Measurements from ENCODE around the gene KLK15.

Gene KLK15

DNA sequence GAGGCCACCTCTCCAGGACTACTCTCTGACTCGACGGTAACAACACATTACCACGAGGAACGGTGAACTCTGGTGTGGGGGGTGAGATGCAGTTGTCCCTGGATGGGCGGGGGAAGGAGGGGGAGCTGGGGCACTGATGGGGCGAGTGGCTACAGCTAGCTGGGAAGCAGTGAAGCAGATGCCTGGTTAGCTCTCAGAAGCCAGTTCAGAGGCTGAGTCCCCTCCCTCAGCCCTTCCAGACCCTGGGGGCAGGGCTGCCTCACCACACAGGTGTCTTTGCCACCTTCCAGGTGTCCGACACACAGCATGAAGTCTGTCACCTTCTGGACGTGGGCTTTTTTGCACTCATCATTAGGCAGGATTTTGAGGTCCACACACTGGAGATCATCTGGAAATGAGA, 13.7 kb downstream of the KLK15 start:
- TF ChIP-seq GLIS3 (CRISPR knock-in tag; IDR thresholded peaks at IDR 0.05) (no peak), ISL1 (CRISPR knock-in tag; IDR thresholded peaks at IDR 0.05) (no peak), ZNF8 (CRISPR knock-in tag; IDR thresholded peaks at IDR 0.05) (no peak), ARNTL (CRISPR knock-in tag; IDR thresholded peaks at IDR 0.05; ENCODE audit: borderline replicate concordance, low read depth) (no peak), ZNF70 (CRISPR knock-in tag; IDR thresholded peaks at IDR 0.05) (no peak), ESRRG (CRISPR knock-in tag; IDR thresholded peaks at IDR 0.05) (no peak), ZFP3 (CRISPR knock-in tag; IDR thresholded peaks at IDR 0.05) (no peak), OSR1 (CRISPR knock-in tag; IDR thresholded peaks at IDR 0.05) (no peak), ZFP30 (CRISPR knock-in tag; IDR thresholded peaks at IDR 0.05) (no peak)
- TF ChIP-seq, protein P1, sequence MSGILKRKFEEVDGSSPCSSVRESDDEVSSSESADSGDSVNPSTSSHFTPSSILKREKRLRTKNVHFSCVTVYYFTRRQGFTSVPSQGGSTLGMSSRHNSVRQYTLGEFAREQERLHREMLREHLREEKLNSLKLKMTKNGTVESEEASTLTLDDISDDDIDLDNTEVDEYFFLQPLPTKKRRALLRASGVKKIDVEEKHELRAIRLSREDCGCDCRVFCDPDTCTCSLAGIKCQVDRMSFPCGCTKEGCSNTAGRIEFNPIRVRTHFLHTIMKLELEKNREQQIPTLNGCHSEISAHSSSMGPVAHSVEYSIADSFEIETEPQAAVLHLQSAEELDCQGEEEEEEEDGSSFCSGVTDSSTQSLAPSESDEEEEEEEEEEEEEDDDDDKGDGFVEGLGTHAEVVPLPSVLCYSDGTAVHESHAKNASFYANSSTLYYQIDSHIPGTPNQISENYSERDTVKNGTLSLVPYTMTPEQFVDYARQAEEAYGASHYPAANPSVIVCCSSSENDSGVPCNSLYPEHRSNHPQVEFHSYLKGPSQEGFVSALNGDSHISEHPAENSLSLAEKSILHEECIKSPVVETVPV (CRISPR knock-in tag; IDR thresholded peaks at IDR 0.05) = no peak
- TF ChIP-seq, protein P2, sequence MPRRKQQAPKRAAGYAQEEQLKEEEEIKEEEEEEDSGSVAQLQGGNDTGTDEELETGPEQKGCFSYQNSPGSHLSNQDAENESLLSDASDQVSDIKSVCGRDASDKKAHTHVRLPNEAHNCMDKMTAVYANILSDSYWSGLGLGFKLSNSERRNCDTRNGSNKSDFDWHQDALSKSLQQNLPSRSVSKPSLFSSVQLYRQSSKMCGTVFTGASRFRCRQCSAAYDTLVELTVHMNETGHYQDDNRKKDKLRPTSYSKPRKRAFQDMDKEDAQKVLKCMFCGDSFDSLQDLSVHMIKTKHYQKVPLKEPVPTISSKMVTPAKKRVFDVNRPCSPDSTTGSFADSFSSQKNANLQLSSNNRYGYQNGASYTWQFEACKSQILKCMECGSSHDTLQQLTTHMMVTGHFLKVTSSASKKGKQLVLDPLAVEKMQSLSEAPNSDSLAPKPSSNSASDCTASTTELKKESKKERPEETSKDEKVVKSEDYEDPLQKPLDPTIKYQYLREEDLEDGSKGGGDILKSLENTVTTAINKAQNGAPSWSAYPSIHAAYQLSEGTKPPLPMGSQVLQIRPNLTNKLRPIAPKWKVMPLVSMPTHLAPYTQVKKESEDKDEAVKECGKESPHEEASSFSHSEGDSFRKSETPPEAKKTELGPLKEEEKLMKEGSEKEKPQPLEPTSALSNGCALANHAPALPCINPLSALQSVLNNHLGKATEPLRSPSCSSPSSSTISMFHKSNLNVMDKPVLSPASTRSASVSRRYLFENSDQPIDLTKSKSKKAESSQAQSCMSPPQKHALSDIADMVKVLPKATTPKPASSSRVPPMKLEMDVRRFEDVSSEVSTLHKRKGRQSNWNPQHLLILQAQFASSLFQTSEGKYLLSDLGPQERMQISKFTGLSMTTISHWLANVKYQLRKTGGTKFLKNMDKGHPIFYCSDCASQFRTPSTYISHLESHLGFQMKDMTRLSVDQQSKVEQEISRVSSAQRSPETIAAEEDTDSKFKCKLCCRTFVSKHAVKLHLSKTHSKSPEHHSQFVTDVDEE (CRISPR knock-in tag; IDR thresholded peaks at IDR 0.05) = no peak
- no peak for ATAC-seq

DNA sequence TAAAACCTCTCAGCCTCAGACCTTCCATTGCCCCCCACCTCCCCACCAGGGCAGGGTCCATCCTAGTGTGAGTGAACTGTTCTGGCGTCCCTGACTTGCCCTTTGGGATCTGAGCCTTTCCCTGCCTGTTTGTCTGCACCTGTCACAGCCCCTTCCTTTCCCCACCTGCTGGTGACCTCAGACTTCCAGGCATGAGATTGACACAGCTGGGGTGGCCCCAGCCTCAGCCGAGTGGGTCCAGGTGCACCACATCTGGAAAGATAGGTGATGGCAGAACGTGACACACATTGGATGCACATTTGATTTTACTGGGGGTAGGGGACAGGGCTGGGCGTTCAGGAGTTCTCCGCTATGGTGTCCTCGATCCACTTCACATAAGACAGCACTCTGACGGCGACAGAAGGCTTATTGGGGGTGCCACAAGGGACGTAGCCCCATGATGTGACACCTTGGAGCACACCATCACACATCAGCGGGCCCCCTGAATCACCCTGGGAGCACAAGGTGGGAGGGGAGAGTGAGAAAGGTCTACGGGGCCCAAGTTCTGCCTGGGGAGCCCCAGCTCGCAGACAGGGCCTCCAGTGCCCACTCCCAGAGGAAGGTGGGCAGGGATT, 14.4 kb downstream of the KLK15 start:
- TF ChIP-seq TCF4 (CRISPR knock-in tag; IDR thresholded peaks at IDR 0.05; ENCODE audit: borderline replicate concordance) (no peak), RARB (CRISPR knock-in tag; IDR thresholded peaks at IDR 0.05) (no peak)
- ATAC-seq = no peak

DNA sequence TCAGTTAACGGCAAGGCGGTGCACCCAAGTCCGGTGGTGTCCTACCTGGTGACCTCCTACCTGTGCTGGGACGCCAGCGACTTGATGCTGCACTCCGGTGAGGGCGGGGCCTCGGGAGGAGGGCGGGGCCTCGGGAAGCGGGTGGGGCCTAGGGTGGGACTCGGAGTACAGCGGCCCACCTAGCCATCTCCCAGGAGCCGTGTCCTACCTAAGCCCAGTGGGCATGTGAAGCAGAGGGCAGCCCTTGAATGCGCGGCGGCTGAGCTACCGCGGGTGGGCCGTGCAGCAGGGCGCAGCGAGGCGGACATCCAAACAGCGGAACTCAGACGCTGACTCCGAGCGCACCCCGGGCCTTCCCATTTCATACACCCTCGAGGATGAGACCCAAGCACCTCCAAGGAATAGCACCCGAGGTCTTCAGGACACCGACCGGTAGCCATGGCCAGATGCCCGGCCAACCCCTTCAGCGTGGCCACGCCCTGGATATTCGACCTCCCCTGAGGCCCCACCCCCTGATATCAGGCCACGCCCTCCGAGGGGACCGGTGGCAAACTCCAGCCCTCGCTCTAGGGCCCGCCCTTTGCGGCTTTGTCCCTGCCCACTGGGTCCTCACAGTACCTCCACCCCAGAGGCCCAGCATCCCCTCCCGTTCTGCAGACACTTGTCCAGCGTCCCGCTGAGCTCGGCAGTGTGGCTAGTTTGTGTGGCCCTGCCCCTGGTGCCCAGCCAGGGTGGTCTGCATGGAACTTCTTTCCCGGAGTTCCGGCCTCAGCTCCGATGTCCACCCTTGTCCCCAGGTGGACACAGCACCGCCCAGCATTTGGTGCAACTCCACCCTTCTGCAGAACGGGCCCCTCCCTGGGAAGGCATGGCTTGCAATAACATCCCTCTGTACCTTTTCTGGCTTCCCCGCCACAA, 15.2 kb downstream of the KLK15 start:
- peak; percentile 89 for ATAC-seq
- TF ChIP-seq PPARA (CRISPR knock-in tag; IDR thresholded peaks at IDR 0.05; ENCODE audit: borderline replicate concordance) (no peak), TOX (CRISPR knock-in tag; IDR thresholded peaks at IDR 0.05; ENCODE audit: borderline replicate concordance) (no peak), ZNF70 (CRISPR knock-in tag; IDR thresholded peaks at IDR 0.05) (no peak), ZNF8 (CRISPR knock-in tag; IDR thresholded peaks at IDR 0.05) (no peak), ARNTL (CRISPR knock-in tag; IDR thresholded peaks at IDR 0.05; ENCODE audit: borderline replicate concordance, low read depth) (no peak), SNAI2 (CRISPR knock-in tag; IDR thresholded peaks at IDR 0.05) (no peak), BACH2 (CRISPR knock-in tag; IDR thresholded peaks at IDR 0.05; ENCODE audit: borderline replicate concordance) (no peak), ESRRG (CRISPR knock-in tag; IDR thresholded peaks at IDR 0.05) (no peak), RARB (CRISPR knock-in tag; IDR thresholded peaks at IDR 0.05) (no peak), CSDC2 (CRISPR knock-in tag; IDR thresholded peaks at IDR 0.05) (no peak), OSR1 (CRISPR knock-in tag; IDR thresholded peaks at IDR 0.05) (no peak), GLIS3 (CRISPR knock-in tag; IDR thresholded peaks at IDR 0.05) (no peak), ZFP3 (CRISPR knock-in tag; IDR thresholded peaks at IDR 0.05) (no peak), ZFP30 (CRISPR knock-in tag; IDR thresholded peaks at IDR 0.05) (no peak), TCF4 (CRISPR knock-in tag; IDR thresholded peaks at IDR 0.05; ENCODE audit: borderline replicate concordance) (no peak)
- TF ChIP-seq, protein P3, sequence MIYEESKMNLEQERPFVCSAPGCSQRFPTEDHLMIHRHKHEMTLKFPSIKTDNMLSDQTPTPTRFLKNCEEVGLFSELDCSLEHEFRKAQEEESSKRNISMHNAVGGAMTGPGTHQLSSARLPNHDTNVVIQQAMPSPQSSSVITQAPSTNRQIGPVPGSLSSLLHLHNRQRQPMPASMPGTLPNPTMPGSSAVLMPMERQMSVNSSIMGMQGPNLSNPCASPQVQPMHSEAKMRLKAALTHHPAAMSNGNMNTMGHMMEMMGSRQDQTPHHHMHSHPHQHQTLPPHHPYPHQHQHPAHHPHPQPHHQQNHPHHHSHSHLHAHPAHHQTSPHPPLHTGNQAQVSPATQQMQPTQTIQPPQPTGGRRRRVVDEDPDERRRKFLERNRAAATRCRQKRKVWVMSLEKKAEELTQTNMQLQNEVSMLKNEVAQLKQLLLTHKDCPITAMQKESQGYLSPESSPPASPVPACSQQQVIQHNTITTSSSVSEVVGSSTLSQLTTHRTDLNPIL (CRISPR knock-in tag; IDR thresholded peaks at IDR 0.05; ENCODE audit: low read depth) = no peak
- TF ChIP-seq, protein P4, sequence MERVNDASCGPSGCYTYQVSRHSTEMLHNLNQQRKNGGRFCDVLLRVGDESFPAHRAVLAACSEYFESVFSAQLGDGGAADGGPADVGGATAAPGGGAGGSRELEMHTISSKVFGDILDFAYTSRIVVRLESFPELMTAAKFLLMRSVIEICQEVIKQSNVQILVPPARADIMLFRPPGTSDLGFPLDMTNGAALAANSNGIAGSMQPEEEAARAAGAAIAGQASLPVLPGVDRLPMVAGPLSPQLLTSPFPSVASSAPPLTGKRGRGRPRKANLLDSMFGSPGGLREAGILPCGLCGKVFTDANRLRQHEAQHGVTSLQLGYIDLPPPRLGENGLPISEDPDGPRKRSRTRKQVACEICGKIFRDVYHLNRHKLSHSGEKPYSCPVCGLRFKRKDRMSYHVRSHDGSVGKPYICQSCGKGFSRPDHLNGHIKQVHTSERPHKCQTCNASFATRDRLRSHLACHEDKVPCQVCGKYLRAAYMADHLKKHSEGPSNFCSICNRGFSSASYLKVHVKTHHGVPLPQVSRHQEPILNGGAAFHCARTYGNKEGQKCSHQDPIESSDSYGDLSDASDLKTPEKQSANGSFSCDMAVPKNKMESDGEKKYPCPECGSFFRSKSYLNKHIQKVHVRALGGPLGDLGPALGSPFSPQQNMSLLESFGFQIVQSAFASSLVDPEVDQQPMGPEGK (CRISPR knock-in tag; IDR thresholded peaks at IDR 0.05; ENCODE audit: borderline replicate concordance) = no peak
- TF ChIP-seq, protein P1 (CRISPR knock-in tag; IDR thresholded peaks at IDR 0.05) = no peak
- TF ChIP-seq, protein P2 (CRISPR knock-in tag; IDR thresholded peaks at IDR 0.05) = no peak
